HG03108 (cell line): Measurements from ENCODE around the gene SDK2.
"Not testable (repeated sequence)": the region's sequence is repeated elsewhere in the genome, so short reads cannot be mapped to it uniquely, and the experiment has no call there.

Experiments
- ATAC-seq: cut with Tn5 transposase; IDR thresholded peaks from one replicate; pipeline ENCODE4 v1.9.1; 2021; ENCODE audit warnings: moderate library complexity; ENCODE audit not compliant: unreplicated experiment

SDK2 gene

DNA sequence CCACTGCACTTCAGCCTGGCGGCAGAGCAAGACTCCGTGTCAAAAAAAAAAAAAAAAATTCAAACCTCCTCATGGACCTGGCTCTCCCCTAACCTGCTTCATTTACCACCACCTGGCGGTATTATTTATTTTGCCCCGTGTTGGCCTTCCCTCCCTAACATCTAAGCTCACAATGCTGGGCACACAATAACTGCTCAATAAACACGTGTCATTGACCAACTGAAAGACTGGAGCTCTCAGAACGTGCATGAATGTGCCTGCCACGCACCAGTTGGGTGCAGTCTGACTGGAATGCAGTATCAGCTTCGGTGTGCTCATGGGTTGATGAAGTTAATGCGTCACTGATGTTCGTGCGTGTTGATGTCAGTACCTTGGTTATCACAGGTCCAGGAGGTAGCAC, 268.1 kb downstream of the SDK2 start:
- no peak for ATAC-seq

- ATAC-seq: no peak
These were observed 272.4 kb downstream of the SDK2 start for GRCh38 chr17:73371836-73372235.

- no peak for ATAC-seq
These were observed 273.0 kb downstream of the SDK2 start for GRCh38 chr17:73371285-73371684.

DNA sequence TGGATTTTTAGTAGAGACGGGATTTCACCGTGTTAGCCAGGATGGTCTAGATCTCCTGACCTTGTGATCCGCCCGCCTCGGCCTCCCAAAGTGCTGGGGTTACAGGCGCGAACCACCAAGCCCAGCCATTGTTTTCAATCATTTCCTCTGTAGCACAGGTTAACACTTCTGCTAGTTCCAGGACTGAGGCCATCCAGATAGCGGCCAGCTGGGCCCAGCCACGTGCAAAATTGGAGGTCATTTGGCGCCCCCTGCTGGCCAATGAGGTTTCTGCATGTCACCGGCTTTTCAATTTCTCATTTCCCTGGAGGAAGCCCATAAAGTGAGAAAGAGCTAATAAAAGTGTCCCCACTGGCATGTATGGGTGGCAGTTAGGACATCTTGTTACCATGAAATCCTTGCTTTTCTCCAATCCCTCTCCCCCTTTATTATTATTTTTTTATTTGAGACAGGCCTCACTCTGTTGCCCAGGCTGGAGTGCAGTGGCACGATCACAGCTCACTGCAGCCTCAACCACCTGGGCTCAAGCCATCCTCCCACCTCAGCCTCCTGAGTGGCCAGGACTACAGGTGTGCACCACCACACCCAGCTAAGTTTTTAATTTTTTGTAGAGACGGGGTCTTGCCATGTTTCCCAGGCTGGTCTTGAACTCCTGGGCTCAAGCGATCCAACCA, 274.3 kb downstream of the SDK2 start:
- ATAC-seq: not testable (repeated sequence)

- ATAC-seq: no peak
These were observed 275.1 kb downstream of the SDK2 start for GRCh38 chr17:73369111-73369521.

DNA sequence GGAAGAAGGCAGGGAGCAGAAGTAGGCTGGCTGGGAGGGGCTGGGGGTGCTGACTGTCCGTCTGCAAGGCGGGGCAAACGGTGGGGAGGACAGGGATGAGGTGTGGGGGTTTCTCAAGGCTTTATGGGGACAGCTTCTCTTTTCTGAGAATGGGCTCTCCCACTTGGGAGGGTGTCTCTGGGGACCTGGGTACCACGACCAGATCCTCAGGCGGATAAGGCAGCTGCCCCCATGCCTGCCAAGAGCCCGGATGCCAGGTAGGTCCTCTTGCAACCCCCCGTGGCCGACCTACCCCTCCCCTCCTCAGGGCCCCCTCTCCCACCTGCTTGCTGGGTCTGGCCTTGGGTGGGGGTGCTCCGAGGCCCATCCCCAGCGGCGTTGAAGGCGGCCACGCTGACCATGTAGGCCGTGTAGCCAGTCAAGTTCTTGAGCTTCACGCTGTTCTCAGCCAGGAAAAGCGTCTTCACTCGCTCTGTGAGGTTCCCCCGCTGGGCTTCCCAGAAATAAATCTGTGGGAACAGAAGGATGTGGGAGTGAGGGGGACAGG, 276.1 kb downstream of the SDK2 start:
- no peak for ATAC-seq

- no peak for ATAC-seq
These were observed 278.2 kb downstream of the SDK2 start for GRCh38 chr17:73365906-73366623.

DNA sequence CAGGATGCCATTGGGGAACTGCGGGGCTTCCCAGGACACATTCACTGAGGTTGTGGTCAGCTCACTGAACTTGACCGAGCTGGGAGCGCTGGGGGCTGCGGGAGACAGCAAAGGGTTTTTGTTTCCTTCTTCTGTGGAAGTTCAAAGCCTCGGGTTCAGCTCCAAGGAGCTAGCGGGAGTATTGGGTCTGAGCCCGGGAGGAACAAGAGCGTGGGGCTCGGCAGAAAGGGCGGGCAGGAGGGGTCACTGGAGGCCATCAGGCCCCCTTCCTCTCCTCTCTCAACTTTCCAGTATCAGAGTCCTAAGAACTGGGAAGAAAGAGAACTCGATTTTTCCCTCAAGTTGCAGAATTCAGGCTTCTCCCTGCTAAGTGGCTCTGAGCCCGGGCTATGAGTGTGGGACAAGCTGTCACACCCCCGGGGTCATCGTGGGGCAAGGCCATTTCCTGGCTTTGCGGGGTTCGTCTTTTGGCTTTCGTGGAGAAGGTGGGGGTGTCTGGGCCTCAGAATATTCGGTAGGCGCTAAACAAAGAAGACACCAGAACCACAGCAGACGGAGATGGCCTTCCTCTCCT, 278.9 kb downstream of the SDK2 start:
- no peak for ATAC-seq

DNA sequence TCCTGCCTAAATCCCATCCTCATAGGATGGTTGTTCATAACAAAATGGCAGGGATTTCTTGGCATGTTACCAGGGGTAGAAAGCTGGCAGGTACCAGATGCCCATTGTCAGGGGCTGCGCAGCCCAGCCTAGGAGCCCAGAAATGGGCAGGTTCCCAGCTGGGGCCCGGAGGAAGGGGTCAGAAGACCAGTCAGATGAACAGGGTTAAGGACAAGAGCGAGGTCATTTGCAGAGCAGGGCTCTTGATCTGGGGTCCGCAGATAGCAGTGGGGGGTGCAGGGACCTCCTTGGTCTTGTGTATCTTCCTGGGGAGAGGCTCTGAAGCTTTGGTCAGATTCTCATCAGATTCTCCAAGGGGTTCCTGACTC, 280.1 kb downstream of the SDK2 start:
- ATAC-seq: no peak

GRCh38 chr17:73363442-73364154, 280.6 kb downstream of the SDK2 start:
- ATAC-seq: no peak

DNA sequence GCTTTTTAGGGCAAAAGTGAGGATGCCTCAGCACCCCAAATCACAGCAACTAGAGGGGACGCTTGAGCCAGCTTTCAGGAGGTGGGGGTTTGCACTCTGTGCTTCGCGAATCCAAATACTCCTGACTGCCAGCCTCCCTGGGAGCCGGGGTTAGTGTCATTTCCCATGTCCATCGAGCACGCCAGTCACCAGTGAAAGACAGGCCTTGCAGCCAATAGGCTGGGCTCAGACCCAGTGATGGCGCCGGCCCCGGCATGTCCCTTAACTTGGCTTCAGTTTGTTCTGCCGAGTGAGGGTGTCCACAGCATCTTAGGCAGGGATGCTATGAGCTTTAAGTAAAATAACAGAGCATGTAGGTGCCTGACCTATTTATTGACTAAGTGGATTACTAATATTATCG, 281.5 kb downstream of the SDK2 start:
- ATAC-seq: no peak

DNA sequence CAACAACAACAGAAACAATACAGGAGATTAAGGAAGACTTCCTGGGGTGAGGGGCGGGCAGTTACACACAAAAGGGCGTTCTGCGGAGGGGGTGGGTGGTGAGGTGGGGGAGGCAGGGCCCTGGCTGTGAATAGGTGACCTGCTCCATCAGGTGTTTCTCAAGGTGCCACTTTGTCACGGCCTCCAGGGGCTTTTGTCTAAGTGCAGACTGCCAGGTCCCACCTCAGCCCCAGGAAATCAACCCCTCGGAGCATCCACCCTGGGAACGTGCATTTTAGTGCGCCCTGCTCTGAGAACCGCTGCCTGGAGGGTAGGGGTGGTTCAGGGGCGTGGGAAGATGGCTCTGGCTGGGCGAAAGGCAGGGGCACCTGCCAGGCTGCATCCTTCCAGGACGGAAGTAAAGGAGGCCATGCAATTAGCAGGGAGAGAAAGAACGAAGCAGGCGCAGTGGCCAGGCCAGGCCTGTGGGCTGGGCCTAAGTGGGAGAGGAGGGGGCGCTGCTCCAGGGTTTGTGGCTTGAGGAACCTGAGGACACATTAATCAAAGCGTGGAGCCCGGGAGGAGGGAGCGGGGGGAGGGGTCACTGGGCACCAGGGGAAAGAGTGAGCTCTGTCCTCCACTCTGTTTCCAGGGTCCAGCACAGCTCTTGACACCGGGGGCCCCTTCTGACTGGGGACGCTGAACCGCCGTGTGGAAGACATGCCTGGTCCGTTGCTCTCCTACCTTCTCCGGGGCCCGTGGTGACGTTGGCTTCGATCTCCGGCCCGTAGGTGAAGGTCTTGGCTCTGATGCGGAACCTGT, 283.1 kb downstream of the SDK2 start:
- no peak for ATAC-seq

- no peak for ATAC-seq
These were observed 284.2 kb downstream of the SDK2 start for GRCh38 chr17:73359987-73360410.

DNA sequence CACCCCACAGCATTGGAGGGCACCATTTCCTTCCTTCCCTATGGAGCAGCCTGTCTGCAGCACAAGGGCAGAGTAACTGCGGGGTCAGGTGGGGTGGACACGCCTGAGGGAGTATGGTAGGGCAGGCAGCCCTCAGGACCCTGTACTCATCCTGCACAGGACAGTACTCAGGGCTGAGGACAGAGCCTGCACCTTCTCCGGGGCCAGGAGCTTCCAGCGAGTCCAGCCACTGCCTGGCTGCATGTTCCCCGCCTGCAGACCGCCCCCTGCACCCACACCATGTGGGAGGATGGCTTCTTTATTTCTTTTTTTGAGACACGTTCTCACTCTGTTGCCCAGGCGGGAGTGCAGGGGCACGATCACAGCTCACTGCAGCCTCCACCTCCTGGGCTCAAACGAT, 284.9 kb downstream of the SDK2 start:
- no peak for ATAC-seq

GRCh38 chr17:73358668-73359067, 285.6 kb downstream of the SDK2 start:
- no peak for ATAC-seq

GRCh38 chr17:73357981-73358380, 286.3 kb downstream of the SDK2 start:
- no peak for ATAC-seq

DNA sequence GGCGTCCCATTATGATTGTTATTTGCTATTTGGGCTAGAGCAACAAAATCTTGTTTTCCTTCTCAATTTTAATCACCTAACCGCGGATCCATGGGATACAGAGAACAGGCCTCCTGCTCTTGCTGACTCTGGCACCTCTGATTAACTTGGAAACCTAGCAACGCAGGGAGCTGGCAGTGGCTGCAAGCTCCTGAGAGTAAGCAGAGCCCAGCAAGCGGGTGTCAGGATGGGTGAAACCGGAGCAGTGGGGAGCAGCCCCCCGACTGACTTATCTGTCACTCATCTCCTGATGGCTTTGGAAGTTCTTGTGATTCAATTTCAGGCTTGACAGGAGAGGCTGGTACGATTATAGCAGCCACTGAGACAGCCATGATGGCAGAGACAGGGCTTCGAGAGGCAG, 286.9 kb downstream of the SDK2 start:
- no peak for ATAC-seq

DNA sequence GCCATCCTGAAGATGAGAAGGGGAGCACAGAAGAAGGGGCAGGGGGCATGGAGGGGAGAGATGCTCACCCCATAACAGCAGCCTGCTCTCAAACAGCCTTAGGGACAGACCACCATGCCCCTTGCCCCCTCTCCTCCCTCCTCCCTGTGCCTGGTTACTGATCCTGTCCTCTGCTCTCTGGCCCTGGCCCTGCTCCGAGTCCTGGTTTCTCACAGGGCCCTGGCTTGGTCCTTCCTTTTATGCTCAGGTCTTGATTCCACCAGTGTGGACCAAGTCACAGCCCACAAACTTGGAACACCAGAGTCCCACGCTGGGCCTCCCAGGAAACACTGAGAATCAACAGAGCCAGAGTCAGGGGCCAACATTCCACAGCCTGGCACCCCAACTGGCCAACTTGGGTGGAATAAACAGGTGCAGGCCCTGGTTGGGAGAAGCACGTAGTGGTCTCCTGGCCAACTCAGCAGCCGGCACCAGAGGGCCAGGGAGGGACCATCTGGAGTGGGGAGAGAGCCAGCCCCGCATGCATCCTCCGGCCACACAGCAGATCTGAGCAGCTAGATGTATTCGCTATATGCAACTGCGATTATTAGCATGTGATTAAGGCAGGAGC, 287.6 kb downstream of the SDK2 start:
- ATAC-seq: no peak

DNA sequence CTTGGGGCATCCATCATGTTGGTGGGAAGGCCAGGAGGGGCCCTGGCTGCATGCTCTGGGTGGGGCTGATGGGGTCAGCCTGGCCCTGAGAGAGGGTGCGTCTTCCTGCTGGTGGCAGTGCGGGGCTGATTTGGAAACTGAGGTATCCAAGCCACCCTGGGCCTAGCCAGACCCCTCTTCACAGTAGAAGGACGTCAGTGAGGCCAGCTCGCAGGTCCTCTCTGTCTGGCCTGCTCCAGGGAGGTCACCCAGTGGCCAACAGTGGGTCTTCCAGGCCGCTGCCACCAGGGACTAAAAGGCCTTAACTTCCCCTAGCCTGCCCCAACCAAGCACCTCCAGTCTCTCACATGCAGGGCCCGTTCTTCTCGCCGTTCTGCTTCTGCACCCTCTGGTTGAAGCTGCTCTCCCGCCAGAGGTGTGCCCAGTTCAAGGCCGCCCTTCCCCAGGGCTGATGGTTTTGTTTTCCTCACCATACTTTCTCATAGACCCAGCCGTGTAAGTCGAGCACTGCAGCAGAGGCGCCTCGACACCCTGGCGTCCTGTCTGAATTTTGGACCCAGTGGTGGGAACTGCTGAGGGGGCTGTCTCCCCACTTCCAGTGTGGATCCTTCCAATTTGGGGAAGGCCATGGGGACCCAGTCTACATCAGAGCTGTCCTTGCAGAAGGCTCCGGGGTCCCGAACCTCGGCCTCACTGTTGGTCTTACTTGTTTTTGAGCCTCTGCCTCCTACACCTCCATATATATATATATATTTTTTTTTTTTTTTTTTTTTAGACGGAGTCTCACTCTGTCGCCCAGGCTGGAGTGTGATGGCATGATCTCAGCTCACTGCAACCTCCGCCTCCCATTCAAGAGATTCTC, 289.6 kb downstream of the SDK2 start:
- ATAC-seq: no peak
